Spinal cord (tissue), 10 donors: ENCODE data around the gene ARHGEF12. TPM values are rescaled to one million over a fixed set of nuclear protein-coding genes. Genes with fewer than 3 reads are reported as not detected.

Source experiments
- DNase-seq, 6 donors: peaks; one replicate each; pipeline versions ENCODE4 v3.0.0 to v3.0.0-alpha.2; 2013 to 2015; ENCODE audit warnings: low spot score in 6 of 6, low read depth in 4 of 6
- H3K27ac ChIP-seq: one replicate; pipeline ENCODE4 v1.5.1; 2013; ENCODE audit warnings: low read depth, low read length, control low read depth
- H3K27me3 ChIP-seq: one replicate; pipeline ENCODE4 v1.6.1; 2013; ENCODE audit warnings: low read length; ENCODE audit not compliant: control insufficient read depth, insufficient read depth
- H3K36me3 ChIP-seq: one replicate; pipeline ENCODE4 v1.6.1; 2013; ENCODE audit warnings: low read length; ENCODE audit not compliant: control insufficient read depth, insufficient read depth
- H3K4me1 ChIP-seq: one replicate; pipeline ENCODE4 v1.6.1; 2013; ENCODE audit warnings: low read length; ENCODE audit not compliant: control insufficient read depth, insufficient read depth
- H3K4me3 ChIP-seq: one replicate; pipeline ENCODE4 v1.5.1; 2013; ENCODE audit warnings: low read depth, low read length, control low read depth
- H3K9me3 ChIP-seq: one replicate; pipeline ENCODE4 v1.6.1; 2013; ENCODE audit warnings: low read length; ENCODE audit not compliant: control insufficient read depth, insufficient read depth
- WGBS: methylation state at CpG from one replicate; pipeline ENCODE4 v1.1.5; 2013; ENCODE audit warnings: missing lambda C conversion rate; ENCODE audit not compliant: insufficient coverage; 5-methylcytosine and 5-hydroxymethylcytosine counted together
- polyA plus RNA-seq, 2 donors: library from polyadenylated mRNA; unstranded; fragments of 120-200 nt; gene quantifications; one replicate each; pipeline ENCODE4 v1.2.1, GENCODE V29; 2013; ENCODE audit not compliant: insufficient read length in 2 of 2
- total RNA-seq, 2 donors: library from RNA; depleted of rRNA in 1 of 2; stranded (reverse); fragments of 120-200 nt in 1 of 2; fragments of >200 nt in 1 of 2; gene quantifications; one replicate each; pipeline versions ENCODE4 v1.2.3 to v1.2.4, GENCODE V29; 2013 to 2014
- donor health status: healthy.

Gene ARHGEF12
- total and polyA plus RNA-seq, 4 donors: 67.9 to 179 (median 101) TPM

DNA sequence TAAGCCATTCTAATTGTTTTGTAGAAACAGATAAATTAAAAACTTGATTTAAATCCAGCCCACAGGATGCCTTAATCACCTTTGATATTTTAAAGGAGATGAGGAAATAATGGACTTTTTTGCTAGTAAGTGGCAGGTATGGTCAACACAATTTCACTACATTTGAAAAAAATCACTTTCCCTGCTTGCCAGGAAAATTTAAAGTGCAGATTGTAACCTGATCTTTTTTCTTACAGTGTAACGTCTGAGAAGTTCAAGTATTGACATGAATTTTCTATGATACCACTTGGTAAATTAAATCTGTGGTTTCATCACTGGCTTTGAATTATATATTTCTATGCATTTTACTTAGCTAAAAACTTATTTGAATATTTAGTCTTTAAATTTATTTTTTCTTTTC lies 65.3 kb downstream of the ARHGEF12 start:
- DNase-seq: no peak
- H3K27ac ChIP-seq: no peak overlapping the region
- H3K4me1 ChIP-seq: no peaks in the 10 kb centered on the region
- no peaks in the 10 kb centered on the region for H3K27me3 ChIP-seq
- H3K36me3 ChIP-seq: no peaks in the 10 kb centered on the region
- WGBS: no CpG with 5 or more reads among the region's 1 CpG
- H3K4me3 ChIP-seq: no peak overlapping the region
- no peaks in the 10 kb centered on the region for H3K9me3 ChIP-seq

DNA sequence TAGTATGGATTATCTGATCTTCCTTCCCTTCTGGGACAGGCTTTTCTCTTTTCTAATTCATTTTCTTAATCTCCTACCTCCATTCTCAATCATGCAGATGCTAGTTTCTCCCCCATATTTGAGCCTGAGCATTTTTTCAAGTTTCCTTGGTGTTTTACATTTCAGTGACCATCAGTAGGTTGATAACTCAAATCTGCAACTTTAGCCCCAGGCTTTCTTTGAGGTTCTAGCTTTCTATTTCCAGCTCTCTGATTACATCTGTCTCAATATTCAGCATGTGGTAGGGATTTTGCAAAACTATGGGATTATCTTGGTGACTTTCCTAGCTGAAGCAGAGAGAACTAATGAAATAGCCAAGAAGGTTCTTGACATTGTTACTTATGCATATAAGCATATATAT lies 67.8 kb downstream of the ARHGEF12 start:
- H3K36me3 ChIP-seq: no peaks in the 10 kb centered on the region
- H3K4me1 ChIP-seq: no peaks in the 10 kb centered on the region
- H3K4me3 ChIP-seq: no peak overlapping the region
- no peak for DNase-seq
- H3K27ac ChIP-seq: no peak overlapping the region
- H3K9me3 ChIP-seq: no peaks in the 10 kb centered on the region
- H3K27me3 ChIP-seq: no peaks in the 10 kb centered on the region

DNA sequence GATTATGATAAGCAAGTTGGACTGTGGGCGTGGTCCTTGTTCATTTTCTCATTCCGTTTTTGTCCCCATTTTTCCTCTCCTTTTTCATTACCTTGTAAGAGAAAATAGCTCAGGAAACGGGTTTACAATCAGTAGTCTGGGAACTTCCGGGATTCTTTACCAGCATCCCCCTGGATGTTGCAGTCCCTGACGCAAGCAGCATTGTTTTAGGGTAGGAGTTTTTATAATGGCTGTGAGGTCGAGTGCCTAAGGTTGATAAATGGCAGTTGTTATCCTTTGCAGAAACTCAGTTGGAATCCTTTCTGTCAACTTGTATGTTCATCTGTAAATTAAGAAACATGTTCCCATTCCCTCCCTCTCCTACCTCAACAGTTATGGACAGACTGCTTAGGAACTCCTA lies 68.3 kb downstream of the ARHGEF12 start:
- WGBS: 33% methylated on average over 3 of the region's 6 CpGs
- no peak overlapping the region for H3K27ac ChIP-seq
- no peak for DNase-seq
- peaks cover 2% of the 10 kb centered on the region for H3K36me3 ChIP-seq
- H3K4me3 ChIP-seq: no peak overlapping the region
- no peaks in the 10 kb centered on the region for H3K9me3 ChIP-seq
- no peaks in the 10 kb centered on the region for H3K27me3 ChIP-seq
- H3K4me1 ChIP-seq: no peaks in the 10 kb centered on the region

DNA sequence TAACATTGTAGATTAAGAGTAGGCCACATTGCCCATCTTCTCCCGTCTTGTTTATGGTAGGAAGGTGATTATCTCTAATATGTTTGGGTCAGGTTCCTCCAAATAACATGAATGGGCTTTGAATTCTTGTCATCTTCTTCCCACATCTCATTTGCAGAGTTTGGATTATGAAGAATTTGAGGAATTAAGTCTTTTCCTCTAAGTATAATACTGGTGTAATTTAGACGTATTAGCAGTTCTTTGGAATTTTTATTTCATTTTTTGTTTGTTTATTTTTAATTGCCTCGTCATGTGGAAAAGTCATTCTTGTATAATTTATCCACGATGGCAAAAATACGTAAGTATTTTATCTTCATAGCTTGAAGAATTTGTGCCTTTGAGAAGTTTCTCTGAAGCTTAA lies 73.4 kb downstream of the ARHGEF12 start:
- Histone ChIP-seq H3K9me3 (no peaks in the 10 kb centered on the region), H3K27ac (no peak overlapping the region), H3K27me3 (no peaks in the 10 kb centered on the region), H3K4me1 (no peaks in the 10 kb centered on the region), H3K4me3 (no peak overlapping the region), H3K36me3 (peaks cover 2% of the 10 kb centered on the region)
- DNase-seq: no peak
- no CpG with 5 or more reads among the region's 5 CpGs for WGBS

GRCh38 chr11:120410622-120411380 lies 74.6 kb downstream of the ARHGEF12 start:
- Histone ChIP-seq H3K27ac (no peak overlapping the region), H3K27me3 (no peaks in the 10 kb centered on the region), H3K4me3 (no peak overlapping the region), H3K4me1 (no peaks in the 10 kb centered on the region), H3K9me3 (no peaks in the 10 kb centered on the region), H3K36me3 (peaks cover 2% of the 10 kb centered on the region)
- WGBS: no CpG with 5 or more reads among the region's 8 CpGs
- no peak for DNase-seq

- H3K27me3 ChIP-seq: no peaks in the 10 kb centered on the region
- no peak overlapping the region for H3K4me3 ChIP-seq
- no peak overlapping the region for H3K27ac ChIP-seq
- H3K4me1 ChIP-seq: no peaks in the 10 kb centered on the region
- no peak for DNase-seq
- peaks cover 5% of the 10 kb centered on the region for H3K36me3 ChIP-seq
- H3K9me3 ChIP-seq: no peaks in the 10 kb centered on the region
Observed at GRCh38 chr11:120413480-120413879, 77.3 kb downstream of the ARHGEF12 start.

DNA sequence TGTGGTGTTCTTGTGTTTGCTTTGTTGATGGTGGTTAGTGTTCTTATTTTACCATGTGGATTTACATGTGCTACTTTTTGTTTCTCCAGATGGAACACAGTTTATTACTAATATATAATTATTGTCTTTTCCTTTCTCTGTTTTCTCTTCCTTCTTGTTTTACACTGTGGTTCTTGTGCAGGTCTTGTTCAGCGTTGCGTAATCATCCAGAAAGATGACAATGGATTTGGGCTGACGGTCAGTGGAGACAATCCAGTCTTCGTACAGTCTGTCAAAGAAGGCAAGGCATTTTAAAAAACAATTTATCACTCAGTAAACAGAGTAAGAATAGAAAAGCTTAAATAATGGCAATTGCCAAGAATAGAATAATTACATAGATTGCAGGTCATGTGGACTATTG lies 84.4 kb downstream of the ARHGEF12 start:
- no peak for DNase-seq
- Histone ChIP-seq H3K36me3 (peaks cover 19% of the 10 kb centered on the region), H3K4me1 (no peaks in the 10 kb centered on the region), H3K27ac (no peak overlapping the region), H3K4me3 (no peak overlapping the region), H3K27me3 (no peaks in the 10 kb centered on the region), H3K9me3 (no peaks in the 10 kb centered on the region)
- WGBS: no CpG with 5 or more reads among the region's 4 CpGs

GRCh38 chr11:120424185-120424969 lies 88.2 kb downstream of the ARHGEF12 start:
- Histone ChIP-seq H3K27me3 (no peaks in the 10 kb centered on the region), H3K27ac (no peak overlapping the region), H3K4me3 (no peak overlapping the region), H3K9me3 (no peaks in the 10 kb centered on the region), H3K36me3 (peaks cover 23% of the 10 kb centered on the region), H3K4me1 (no peaks in the 10 kb centered on the region)
- WGBS: no CpG with 5 or more reads among the region's 3 CpGs
- no peak for DNase-seq

DNA sequence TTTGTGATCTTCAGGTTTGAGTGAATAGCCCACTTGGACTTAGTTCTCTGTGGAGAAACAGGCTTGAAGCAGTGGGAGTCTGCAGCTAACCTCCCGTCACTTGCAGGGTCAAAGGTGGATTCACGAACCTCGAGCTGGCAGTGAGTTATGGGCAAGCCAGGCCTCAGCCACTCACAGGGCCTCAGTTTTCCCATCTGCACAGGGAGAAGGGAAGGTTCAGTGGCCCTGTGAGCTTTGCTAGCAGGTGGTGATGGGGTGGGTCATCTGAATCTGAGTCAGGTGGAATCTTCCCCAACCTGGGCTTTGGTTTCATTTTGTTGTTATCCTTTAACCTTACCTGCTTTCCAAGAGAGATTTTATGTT lies 88.7 kb downstream of the ARHGEF12 start:
- Histone ChIP-seq H3K4me1 (no peaks in the 10 kb centered on the region), H3K27ac (no peak overlapping the region), H3K4me3 (no peak overlapping the region), H3K9me3 (no peaks in the 10 kb centered on the region), H3K27me3 (no peaks in the 10 kb centered on the region), H3K36me3 (peaks cover 23% of the 10 kb centered on the region)
- WGBS: 88% methylated on average over 1 of the region's 3 CpGs
- DNase-seq: no peak

- peaks cover 23% of the 10 kb centered on the region for H3K36me3 ChIP-seq
- H3K4me1 ChIP-seq: no peaks in the 10 kb centered on the region
- H3K27ac ChIP-seq: no peak overlapping the region
- H3K27me3 ChIP-seq: no peaks in the 10 kb centered on the region
- DNase-seq: no peak
- no peaks in the 10 kb centered on the region for H3K9me3 ChIP-seq
- WGBS: no CpG with 5 or more reads among the region's 3 CpGs
- H3K4me3 ChIP-seq: no peak overlapping the region
Observed at GRCh38 chr11:120425527-120425926, 89.3 kb downstream of the ARHGEF12 start.
